SK-N-SH (cell line): ENCODE measurements around the gene NPR1. TPM values are rescaled to one million over a fixed set of nuclear protein-coding genes. Genes with fewer than 3 reads are reported as not detected.

Experiments
- CTCF ChIA-PET: fragments of 300-600, 350-600 bp; formaldehyde crosslinking; extraction: SDS; loops from one replicate; lab custom pipeline; 2021; lab: Yijun Ruan, JAX
- POLR2A ChIA-PET: fragments of 350-600 bp; sonication (Branson Sonifier 250); formaldehyde crosslinking; extraction: SDS; loops from one replicate; lab custom pipeline; 2020; ENCODE audit warnings: antibody characterized with exemption, inconsistent platforms; lab: Yijun Ruan, JAX
- DNase-seq: peaks from one replicate; pipeline ENCODE4 v3.0.0; 2012
- H2AFZ ChIP-seq: fragments of 200-600 bp; sonication (generic); 2 replicates; pipeline ENCODE4 v1.8.1; 2016; ENCODE audit warnings: antibody characterized with exemption, mild to moderate bottlenecking, low read depth
- H3F3A ChIP-seq: fragments of 200-600 bp; sonication (generic); replicated peaks from 2 replicates; pipeline ENCODE3; 2016; ENCODE audit warnings: antibody characterized with exemption, mild to moderate bottlenecking; ENCODE audit not compliant: insufficient read depth
- H3K27ac ChIP-seq, 2 experiments: fragments of 200-500 bp in 1 of 2; fragments of 200-600 bp in 1 of 2; sonication (Bioruptor generic) in 1 of 2; sonication (generic), shearing (Covaris generic) in 1 of 2; 2 replicates each; pipeline versions ENCODE4 v1.5.1 to v1.6.1; 2014 to 2016; ENCODE audit warnings: low read depth in 2 of 2, inconsistent platforms in 1 of 2, low read length in 1 of 2, mild to moderate bottlenecking in 1 of 2, mixed read lengths in 1 of 2
- H3K27me3 ChIP-seq: fragments of 200-600 bp; sonication (generic), shearing (Covaris generic); 2 replicates; pipeline ENCODE4 v1.6.1; 2016; ENCODE audit warnings: mixed run types; ENCODE audit not compliant: insufficient read depth
- H3K36me3 ChIP-seq, 2 experiments: fragments of 200-500 bp in 1 of 2; fragments of 200-600 bp in 1 of 2; sonication (Bioruptor generic) in 1 of 2; sonication (generic) in 1 of 2; replicated peaks in 1 of 2; 2 replicates each; pipeline versions ENCODE3 to v1.5.1; 2014 to 2016; ENCODE audit warnings: low read length in 1 of 2, mild to moderate bottlenecking in 1 of 2; ENCODE audit not compliant: insufficient read depth in 2 of 2, control insufficient read depth in 1 of 2
- H3K4me1 ChIP-seq, 2 experiments: fragments of 200-500 bp in 1 of 2; fragments of 200-600 bp in 1 of 2; sonication (Bioruptor generic) in 1 of 2; sonication (generic), shearing (Covaris generic) in 1 of 2; 2 replicates each; pipeline versions ENCODE4 v1.5.1 to v1.6.1; 2014 to 2016; ENCODE audit warnings: low read depth in 1 of 2, low read length in 1 of 2, mixed run types in 1 of 2; ENCODE audit not compliant: insufficient read depth in 2 of 2, control insufficient read depth in 1 of 2
- H3K4me2 ChIP-seq: fragments of 200-600 bp; sonication (generic), shearing (Covaris generic); 2 replicates; pipeline ENCODE4 v1.6.1; 2017; ENCODE audit warnings: mixed run types
- H3K4me3 ChIP-seq, 2 experiments: fragments of 200-500 bp in 1 of 2; fragments of 200-600 bp in 1 of 2; sonication (Bioruptor generic) in 1 of 2; sonication (generic), shearing (Covaris generic) in 1 of 2; 2 replicates each; pipeline versions ENCODE4 v1.5.1 to v1.8.1; 2014 to 2016; ENCODE audit warnings: low read depth in 2 of 2, inconsistent platforms in 1 of 2, low read length in 1 of 2, mild to moderate bottlenecking in 1 of 2, mixed read lengths in 1 of 2, moderate library complexity in 1 of 2
- H3K79me2 ChIP-seq: fragments of 200-600 bp; sonication (generic); 2 replicates; pipeline ENCODE4 v1.8.1; 2017; ENCODE audit warnings: mild to moderate bottlenecking; ENCODE audit not compliant: insufficient read depth
- H3K9ac ChIP-seq: fragments of 200-600 bp; sonication (generic); 2 replicates; pipeline ENCODE4 v1.6.1; 2017; ENCODE audit warnings: mixed run types
- H3K9me2 ChIP-seq: fragments of 200-600 bp; sonication (generic); 2 replicates; pipeline ENCODE4 v1.6.1; 2017; ENCODE audit warnings: mixed run types
- H3K9me3 ChIP-seq: fragments of 200-600 bp; sonication (generic); 2 replicates; pipeline ENCODE4 v1.6.1; 2017; ENCODE audit warnings: mixed run types, mild to moderate bottlenecking, moderate library complexity
- H4K20me1 ChIP-seq: fragments of 200-600 bp; sonication (generic); 2 replicates; pipeline ENCODE4 v1.6.1; 2017; ENCODE audit warnings: mild to moderate bottlenecking, mixed run types; ENCODE audit not compliant: insufficient read depth
- CHD2 ChIP-seq: fragments of 150-350 bp; IDR thresholded peaks from 2 replicates; pipeline ENCODE4 v1.6.1; 2018; ENCODE audit warnings: low read length; ENCODE audit not compliant: partially characterized antibody
- CTCF ChIP-seq: fragments of 200-600 bp; sonication (generic); IDR thresholded peaks from 2 replicates; pipeline ENCODE4 v1.6.1; 2017; ENCODE audit warnings: antibody characterized with exemption, mild to moderate bottlenecking, moderate library complexity
- ELF1 ChIP-seq: IDR thresholded peaks from 2 replicates; pipeline ENCODE4 v1.4.0; 2012
- EZH2phosphoT487 ChIP-seq: fragments of 200-600 bp; sonication (generic); IDR thresholded peaks from 2 replicates; pipeline ENCODE4 v1.6.1; 2017; ENCODE audit warnings: low read depth, mixed run types, mild to moderate bottlenecking, antibody characterized with exemption, moderate library complexity, borderline replicate concordance
- FOXM1 ChIP-seq: IDR thresholded peaks from 2 replicates; pipeline ENCODE4 v1.4.0; 2012; ENCODE audit warnings: low read depth, mild to moderate bottlenecking
- GABPA ChIP-seq: IDR thresholded peaks from 2 replicates; pipeline ENCODE4 v1.4.0; 2012; ENCODE audit warnings: low read depth, mild to moderate bottlenecking
- NRF1 ChIP-seq: IDR thresholded peaks from 2 replicates; pipeline ENCODE4 v1.6.1; 2012; ENCODE audit warnings: low read depth, mild to moderate bottlenecking, low read length
- PBX3 ChIP-seq: IDR thresholded peaks from 2 replicates; pipeline ENCODE4; 2012
- RAD21 ChIP-seq: IDR thresholded peaks from 2 replicates; pipeline ENCODE4 v1.6.1; 2012; ENCODE audit warnings: mild to moderate bottlenecking, low read length
- RFX5 ChIP-seq: IDR thresholded peaks from 2 replicates; pipeline ENCODE4 v1.6.1; 2012; ENCODE audit warnings: mild to moderate bottlenecking, improper control_type of control experiment, low read length
- RXRA ChIP-seq: IDR thresholded peaks from 2 replicates; pipeline ENCODE4 v1.4.0; 2012; ENCODE audit warnings: low read depth, mild to moderate bottlenecking, borderline replicate concordance
- SIN3A ChIP-seq: IDR thresholded peaks from 2 replicates; pipeline ENCODE4 v1.6.1; 2012; ENCODE audit warnings: low read depth, mild to moderate bottlenecking, low read length, moderate library complexity, borderline replicate concordance
- SMC3 ChIP-seq: IDR thresholded peaks from 2 replicates; pipeline ENCODE4 v1.6.1; 2012; ENCODE audit warnings: low read depth, low read length, improper control_type of control experiment
- TCF12 ChIP-seq: IDR thresholded peaks from 2 replicates; pipeline ENCODE4 v1.4.0; 2012
- TEAD4 ChIP-seq: IDR thresholded peaks from 2 replicates; pipeline ENCODE4 v1.4.0; 2012; ENCODE audit warnings: mild to moderate bottlenecking, borderline replicate concordance; ENCODE audit not compliant: insufficient read depth
- ZBTB33 ChIP-seq: IDR thresholded peaks from 2 replicates; pipeline ENCODE4 v1.4.0; 2012; ENCODE audit warnings: low read depth, borderline replicate concordance
- WGBS: methylation state at CpG from one replicate; pipeline ENCODE4 v1.1.6; 2017; ENCODE audit warnings: low lambda C conversion rate; 5-methylcytosine and 5-hydroxymethylcytosine counted together
- polyA plus RNA-seq, 3 experiments: library from polyadenylated mRNA; depleted of rRNA; stranded (reverse); fragments of >200 nt; gene quantifications; 2 replicates each; pipeline ENCODE4 v1.2.3, GENCODE V29; 2012
- TF ChIP-seq, protein P1 (sequence below): IDR thresholded peaks from 2 replicates; pipeline ENCODE4 v1.6.1; 2012; ENCODE audit warnings: mild to moderate bottlenecking, low read depth, low read length, moderate library complexity

Gene NPR1
- polyA plus RNA-seq, 1 of the 3 experiments (the other 2 are of a cell fraction), result 0.12 TPM

- H3K79me2 ChIP-seq, result peaks cover 87% of the 10 kb centered on the region
- no peaks in the 10 kb centered on the region; a peak in 1 of 4 replicates for H3K4me1 ChIP-seq
- DNase-seq, result no peak
- TF ChIP-seq CHD2, result no peak
- TF ChIP-seq EZH2phosphoT487, result no peak
- TF ChIP-seq PBX3, result no peak
- no peak for TF ChIP-seq ZBTB33
- TF ChIP-seq TEAD4, result no peak
- no peak for TF ChIP-seq RFX5
- TF ChIP-seq SMC3, result no peak
- TF ChIP-seq SIN3A, result no peak
- H3K9me3 ChIP-seq, result no peaks in the 10 kb centered on the region
- H4K20me1 ChIP-seq, result peaks cover 3% of the 10 kb centered on the region; the same call in 1 of the 2 replicates
- CTCF ChIA-PET, result interaction anchor here (1.3 to 3.3 kb wide), 4 partner anchors 20 to 128 kb away, joined by 3 to 13 read pairs (median 9); no protein-coding TSS in a partner anchor
- H3K36me3 ChIP-seq, result peaks cover 64 to 77% of the 10 kb centered on the region in 2 experiments
- H3K27me3 ChIP-seq, result no peaks in the 10 kb centered on the region
- no peaks in the 10 kb centered on the region for H3K9me2 ChIP-seq
- H3K27ac ChIP-seq, result no peak overlapping the region
- H3K4me3 ChIP-seq, result no peak overlapping the region
- no peak overlapping the region for H2AFZ ChIP-seq
- 88% methylated on average over 6 of the region's 6 CpGs for WGBS
- POLR2A ChIA-PET, result interaction anchor here (1.4 kb wide), 1 partner anchor 13 kb away, joined by 3 read pairs; no protein-coding TSS in a partner anchor
- no peak overlapping the region for H3K9ac ChIP-seq
- H3K4me2 ChIP-seq, result no peak overlapping the region
- peaks cover 30% of the 10 kb centered on the region for H3F3A ChIP-seq
Observed at GRCh38 chr1:153638261-153638660, 40.2 kb upstream of the NPR1 start.

- H3K4me1 ChIP-seq, result no peaks in the 10 kb centered on the region; a peak in 1 of 4 replicates
- no peak overlapping the region for H3K27ac ChIP-seq
- ChIA-PET CTCF (interaction anchor here (2.1 to 3.3 kb wide), 3 partner anchors 22 to 67 kb away, joined by 6 to 13 read pairs (median 12); no protein-coding TSS in a partner anchor), POLR2A (no interaction called here)
- peaks cover 74 to 87% of the 10 kb centered on the region in 2 experiments for H3K36me3 ChIP-seq
- H3K79me2 ChIP-seq, result peaks cover 89% of the 10 kb centered on the region
- H3K9me3 ChIP-seq, result no peaks in the 10 kb centered on the region
- no peaks in the 10 kb centered on the region for H3K9me2 ChIP-seq
- H3K27me3 ChIP-seq, result no peaks in the 10 kb centered on the region
- H3K9ac ChIP-seq, result no peak overlapping the region
- H4K20me1 ChIP-seq, result peaks cover 3% of the 10 kb centered on the region; the same call in 1 of the 2 replicates
- 93% methylated on average over 3 of the region's 3 CpGs for WGBS
- no peak overlapping the region for H2AFZ ChIP-seq
- H3K4me2 ChIP-seq, result no peak overlapping the region
- H3F3A ChIP-seq, result peaks cover 30% of the 10 kb centered on the region
- H3K4me3 ChIP-seq, result no peak overlapping the region
- no peak for DNase-seq
- TF ChIP-seq CTCF (no peak), ELF1 (no peak), NRF1 (no peak), TEAD4 (no peak), FOXM1 (no peak), RAD21 (no peak), SMC3 (no peak), GABPA (no peak), TCF12 (no peak), RXRA (no peak), CHD2 (no peak)
- TF ChIP-seq, protein P1, sequence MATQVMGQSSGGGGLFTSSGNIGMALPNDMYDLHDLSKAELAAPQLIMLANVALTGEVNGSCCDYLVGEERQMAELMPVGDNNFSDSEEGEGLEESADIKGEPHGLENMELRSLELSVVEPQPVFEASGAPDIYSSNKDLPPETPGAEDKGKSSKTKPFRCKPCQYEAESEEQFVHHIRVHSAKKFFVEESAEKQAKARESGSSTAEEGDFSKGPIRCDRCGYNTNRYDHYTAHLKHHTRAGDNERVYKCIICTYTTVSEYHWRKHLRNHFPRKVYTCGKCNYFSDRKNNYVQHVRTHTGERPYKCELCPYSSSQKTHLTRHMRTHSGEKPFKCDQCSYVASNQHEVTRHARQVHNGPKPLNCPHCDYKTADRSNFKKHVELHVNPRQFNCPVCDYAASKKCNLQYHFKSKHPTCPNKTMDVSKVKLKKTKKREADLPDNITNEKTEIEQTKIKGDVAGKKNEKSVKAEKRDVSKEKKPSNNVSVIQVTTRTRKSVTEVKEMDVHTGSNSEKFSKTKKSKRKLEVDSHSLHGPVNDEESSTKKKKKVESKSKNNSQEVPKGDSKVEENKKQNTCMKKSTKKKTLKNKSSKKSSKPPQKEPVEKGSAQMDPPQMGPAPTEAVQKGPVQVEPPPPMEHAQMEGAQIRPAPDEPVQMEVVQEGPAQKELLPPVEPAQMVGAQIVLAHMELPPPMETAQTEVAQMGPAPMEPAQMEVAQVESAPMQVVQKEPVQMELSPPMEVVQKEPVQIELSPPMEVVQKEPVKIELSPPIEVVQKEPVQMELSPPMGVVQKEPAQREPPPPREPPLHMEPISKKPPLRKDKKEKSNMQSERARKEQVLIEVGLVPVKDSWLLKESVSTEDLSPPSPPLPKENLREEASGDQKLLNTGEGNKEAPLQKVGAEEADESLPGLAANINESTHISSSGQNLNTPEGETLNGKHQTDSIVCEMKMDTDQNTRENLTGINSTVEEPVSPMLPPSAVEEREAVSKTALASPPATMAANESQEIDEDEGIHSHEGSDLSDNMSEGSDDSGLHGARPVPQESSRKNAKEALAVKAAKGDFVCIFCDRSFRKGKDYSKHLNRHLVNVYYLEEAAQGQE, result no peak
Observed at GRCh38 chr1:153639280-153639679, 39.2 kb upstream of the NPR1 start.
